Spinal cord (tissue), 10 donors: ENCODE measurements around the gene SUMO1. TPM values are rescaled to one million over a fixed set of nuclear protein-coding genes. Genes with fewer than 3 reads are reported as not detected.

Experiments
- DNase-seq, 6 donors: peaks; one replicate each; pipeline versions ENCODE4 v3.0.0 to v3.0.0-alpha.2; 2013 to 2015; ENCODE audit warnings: low spot score in 6 of 6, low read depth in 4 of 6
- H3K27ac ChIP-seq: one replicate; pipeline ENCODE4 v1.5.1; 2013; ENCODE audit warnings: low read depth, low read length, control low read depth
- H3K27me3 ChIP-seq: one replicate; pipeline ENCODE4 v1.6.1; 2013; ENCODE audit warnings: low read length; ENCODE audit not compliant: control insufficient read depth, insufficient read depth
- H3K36me3 ChIP-seq: one replicate; pipeline ENCODE4 v1.6.1; 2013; ENCODE audit warnings: low read length; ENCODE audit not compliant: control insufficient read depth, insufficient read depth
- H3K4me1 ChIP-seq: one replicate; pipeline ENCODE4 v1.6.1; 2013; ENCODE audit warnings: low read length; ENCODE audit not compliant: control insufficient read depth, insufficient read depth
- H3K4me3 ChIP-seq: one replicate; pipeline ENCODE4 v1.5.1; 2013; ENCODE audit warnings: low read depth, low read length, control low read depth
- H3K9me3 ChIP-seq: one replicate; pipeline ENCODE4 v1.6.1; 2013; ENCODE audit warnings: low read length; ENCODE audit not compliant: control insufficient read depth, insufficient read depth
- WGBS: methylation state at CpG from one replicate; pipeline ENCODE4 v1.1.5; 2013; ENCODE audit warnings: missing lambda C conversion rate; ENCODE audit not compliant: insufficient coverage; 5-methylcytosine and 5-hydroxymethylcytosine counted together
- polyA plus RNA-seq, 2 donors: library from polyadenylated mRNA; unstranded; fragments of 120-200 nt; gene quantifications; one replicate each; pipeline ENCODE4 v1.2.1, GENCODE V29; 2013; ENCODE audit not compliant: insufficient read length in 2 of 2
- small RNA-seq: library from RNA; depleted of rRNA; stranded (forward); fragments of <200 nt; gene quantifications from one replicate; pipeline ENCODE3, GENCODE V24; 2014; ENCODE audit warnings: low replicate concordance
- total RNA-seq, 2 donors: library from RNA; depleted of rRNA in 1 of 2; stranded (reverse); fragments of 120-200 nt in 1 of 2; fragments of >200 nt in 1 of 2; gene quantifications; one replicate each; pipeline versions ENCODE4 v1.2.3 to v1.2.4, GENCODE V29; 2013 to 2014
- donor health status: healthy.

SUMO1 gene
- total and polyA plus RNA-seq, 4 donors: 111 to 151 (median 129) TPM

- Histone ChIP-seq H3K4me3 (no peak overlapping the region), H3K36me3 (no peaks in the 10 kb centered on the region), H3K9me3 (no peaks in the 10 kb centered on the region), H3K27me3 (no peaks in the 10 kb centered on the region), H3K27ac (no peak overlapping the region), H3K4me1 (no peaks in the 10 kb centered on the region)
- 60% methylated on average over 5 of the region's 8 CpGs for WGBS
- DNase-seq: peak in 2 of 6 donors; percentile 21 to 65
Observed at GRCh38 chr2:202161151-202161835, 77.1 kb downstream of the SUMO1 start.

- Histone ChIP-seq H3K9me3 (no peaks in the 10 kb centered on the region), H3K36me3 (no peaks in the 10 kb centered on the region), H3K4me3 (no peak overlapping the region), H3K27me3 (no peaks in the 10 kb centered on the region), H3K27ac (no peak overlapping the region), H3K4me1 (no peaks in the 10 kb centered on the region)
- WGBS: 68% methylated on average over 4 of the region's 5 CpGs
- DNase-seq: peak in 2 of 6 donors; percentile 50 to 78
Observed at GRCh38 chr2:202158796-202159195, 79.6 kb downstream of the SUMO1 start.

GRCh38 chr2:202157211-202157990 lies 81.0 kb downstream of the SUMO1 start:
- no peaks in the 10 kb centered on the region for H3K27me3 ChIP-seq
- H3K36me3 ChIP-seq: no peaks in the 10 kb centered on the region
- DNase-seq: no peak
- H3K9me3 ChIP-seq: no peaks in the 10 kb centered on the region
- WGBS: 92% methylated on average over 2 of the region's 4 CpGs
- no peaks in the 10 kb centered on the region for H3K4me1 ChIP-seq
- no peak overlapping the region for H3K27ac ChIP-seq
- no peak overlapping the region for H3K4me3 ChIP-seq

Small RNA genes within 50 kb of the gene (small RNA-seq; reads per million reads assigned to genes)
- gene AC079354.2 (not detected), gene RF00575 (not detected), gene SNORD70 (111 reads per million, percentile 98 among the genes with 10 or more reads in this experiment)

Other genes with a start within 250 kb of the SUMO1 start
- gene FZD7, start 204.7 kb downstream of the SUMO1 start, total RNA-seq: 10 to 100 TPM; 18.5 to 26.4 TPM
- 10 to 100 TPM; 20.5 to 25.2 TPM for gene FZD7, start 204.7 kb downstream of the SUMO1 start, polyA plus RNA-seq
- 1 to 10 TPM; 1.2 to 5.7 TPM for gene KIAA2012, start 165.3 kb downstream of the SUMO1 start, total RNA-seq
- gene KIAA2012, start 165.3 kb downstream of the SUMO1 start, polyA plus RNA-seq: 1 to 10 TPM; 4.8 to 5.4 TPM
- 10 to 100 TPM; 55.4 to 63.5 TPM for gene NOP58, start 27.2 kb upstream of the SUMO1 start, total RNA-seq
- 10 to 100 TPM; 65.5 to 67.8 TPM for gene NOP58, start 27.2 kb upstream of the SUMO1 start, polyA plus RNA-seq
- gene BMPR2, start 137.7 kb upstream of the SUMO1 start, total RNA-seq: 100 to 1,000 TPM in 1 of 2 donors, 10 to 100 TPM in 1; 44.5 to 105 TPM
- 10 to 100 TPM; 45.9 to 63.0 TPM for gene BMPR2, start 137.7 kb upstream of the SUMO1 start, polyA plus RNA-seq